H9 (cell line): Measurements from ENCODE around the gene CFAP298. TPM values are rescaled to one million over a fixed set of nuclear protein-coding genes. Genes with fewer than 3 reads are reported as not detected.

Experiments used
- DNase-seq: peaks from one replicate; pipeline ENCODE4 v3.0.0-alpha.2; 2017
- H2AFZ ChIP-seq: one replicate; pipeline ENCODE4 v1.6.1; 2013; ENCODE audit warnings: mild to moderate bottlenecking, low read length, control low read depth, moderate library complexity
- H2AK5ac ChIP-seq: 2 replicates; pipeline ENCODE4 v1.6.1; 2013; ENCODE audit warnings: low read length, control low read depth, mixed read lengths; ENCODE audit not compliant: insufficient read length
- H2BK120ac ChIP-seq: one replicate; pipeline ENCODE4 v1.6.1; 2013; ENCODE audit warnings: low read depth, mild to moderate bottlenecking, low read length, control low read depth, inconsistent platforms; ENCODE audit not compliant: poor library complexity, severe bottlenecking
- H2BK12ac ChIP-seq: 2 replicates; pipeline ENCODE4 v1.6.1; 2013; ENCODE audit warnings: low read length, control low read depth, mixed read lengths, low read depth; ENCODE audit not compliant: insufficient read length
- H2BK15ac ChIP-seq: 2 replicates; pipeline ENCODE4 v1.6.1; 2013; ENCODE audit warnings: low read depth, low read length, control low read depth
- H2BK20ac ChIP-seq: one replicate; pipeline ENCODE4 v1.6.1; 2013; ENCODE audit warnings: low read depth, mild to moderate bottlenecking, low read length, control low read depth, inconsistent platforms; ENCODE audit not compliant: poor library complexity, severe bottlenecking
- H2BK5ac ChIP-seq: 2 replicates; pipeline ENCODE4 v1.6.1; 2013; ENCODE audit warnings: low read length, control low read depth, mixed read lengths; ENCODE audit not compliant: insufficient read length
- H3K14ac ChIP-seq: 2 replicates; pipeline ENCODE4 v1.6.1; 2013; ENCODE audit warnings: low read length, control low read depth; ENCODE audit not compliant: insufficient read depth
- H3K18ac ChIP-seq: 2 replicates; pipeline ENCODE4 v1.6.1; 2013; ENCODE audit warnings: low read depth, mild to moderate bottlenecking, mixed read lengths, low read length, control low read depth; ENCODE audit not compliant: insufficient read length
- H3K23ac ChIP-seq: 2 replicates; pipeline ENCODE4 v1.6.1; 2013; ENCODE audit warnings: low read length, control low read depth, mixed read lengths, low read depth; ENCODE audit not compliant: insufficient read length
- H3K23me2 ChIP-seq: 2 replicates; pipeline ENCODE4 v1.6.1; 2013; ENCODE audit warnings: low read depth, mild to moderate bottlenecking, mixed read lengths, low read length, control low read depth; ENCODE audit not compliant: insufficient read length, poor library complexity, severe bottlenecking
- H3K27ac ChIP-seq: 2 replicates; pipeline ENCODE4 v1.5.1; 2013; ENCODE audit warnings: low read length, control low read depth, mixed read lengths, low read depth; ENCODE audit not compliant: insufficient read length
- H3K27me3 ChIP-seq: 2 replicates; pipeline ENCODE4 v1.6.1; 2013; ENCODE audit warnings: low read length, control low read depth, inconsistent platforms; ENCODE audit not compliant: insufficient read depth
- H3K4ac ChIP-seq: 2 replicates; pipeline ENCODE4 v1.6.1; 2013; ENCODE audit warnings: low read depth, mild to moderate bottlenecking, control low read depth, inconsistent platforms, low read length, moderate library complexity
- H3K4me1 ChIP-seq: 2 replicates; pipeline ENCODE4 v1.6.1; 2013; ENCODE audit warnings: low read length, control low read depth, inconsistent platforms; ENCODE audit not compliant: insufficient read depth
- H3K4me2 ChIP-seq: 2 replicates; pipeline ENCODE4 v1.6.1; 2013; ENCODE audit warnings: low read length, control low read depth, mixed read lengths; ENCODE audit not compliant: insufficient read length, insufficient read depth
- H3K56ac ChIP-seq: 2 replicates; pipeline ENCODE4 v1.6.1; 2013; ENCODE audit warnings: low read depth, mild to moderate bottlenecking, mixed read lengths, low read length, control low read depth; ENCODE audit not compliant: insufficient read length
- H3K79me1 ChIP-seq: 2 replicates; pipeline ENCODE4 v1.6.1; 2013; ENCODE audit warnings: low read depth, mild to moderate bottlenecking, moderate library complexity, low read length, control low read depth, inconsistent platforms; ENCODE audit not compliant: insufficient read depth, poor library complexity, severe bottlenecking
- H3K79me2 ChIP-seq: 2 replicates; pipeline ENCODE4 v1.6.1; 2013; ENCODE audit warnings: low read length, control low read depth, inconsistent platforms; ENCODE audit not compliant: insufficient read depth
- H3K9ac ChIP-seq: 2 replicates; pipeline ENCODE4 v1.6.1; 2013; ENCODE audit warnings: low read length, control low read depth, mixed read lengths; ENCODE audit not compliant: insufficient read length; ENCODE audit errors: extremely low read depth
- H3K9me3 ChIP-seq: one replicate; pipeline ENCODE4 v1.6.1; 2013; ENCODE audit warnings: low read depth, low read length, inconsistent platforms; ENCODE audit not compliant: control insufficient read depth
- H3T11ph ChIP-seq: one replicate; pipeline ENCODE4 v1.6.1; 2013; ENCODE audit warnings: mild to moderate bottlenecking, low read length, control low read depth, inconsistent platforms
- H4K20me1 ChIP-seq: one replicate; pipeline ENCODE4 v1.6.1; 2013; ENCODE audit not compliant: control insufficient read depth, insufficient read length, insufficient read depth
- H4K5ac ChIP-seq: 2 replicates; pipeline ENCODE4 v1.6.1; 2013; ENCODE audit warnings: low read depth, mild to moderate bottlenecking, mixed read lengths, low read length, control low read depth; ENCODE audit not compliant: insufficient read length
- H4K8ac ChIP-seq: replicated peaks from 2 replicates; pipeline ENCODE4 v1.6.1; 2013; ENCODE audit warnings: low read length, control low read depth, mixed read lengths, low read depth; ENCODE audit not compliant: insufficient read length
- H4K91ac ChIP-seq: 2 replicates; pipeline ENCODE4 v1.6.1; 2013; ENCODE audit warnings: low read depth, mild to moderate bottlenecking, moderate library complexity, mixed read lengths, low read length, control low read depth; ENCODE audit not compliant: insufficient read length
- H3K27ac Mint-ChIP-seq, 3 experiments: 2 replicates in 2 of 3; 3 replicates in 1 of 3; pipeline ENCODE4 v1.8.0; 2020 to 2021; ENCODE audit warnings: mixed read lengths in 3 of 3, mild to moderate bottlenecking in 1 of 3, moderate library complexity in 1 of 3
- H3K27me3 Mint-ChIP-seq: 2 replicates; pipeline ENCODE4 v1.8.0; 2021; ENCODE audit warnings: low read depth, mild to moderate bottlenecking, moderate library complexity, mixed read lengths
- H3K36me3 Mint-ChIP-seq, 3 experiments: 2 replicates in 2 of 3; 3 replicates in 1 of 3; pipeline ENCODE4 v1.8.0; 2020 to 2021; ENCODE audit warnings: low read depth in 3 of 3, mixed read lengths in 3 of 3; ENCODE audit not compliant: insufficient read depth in 1 of 3
- H3K4me1 Mint-ChIP-seq, 2 experiments: 2 replicates each; pipeline ENCODE4 v1.8.0; 2020; ENCODE audit warnings: mixed read lengths in 2 of 2
- H3K4me3 Mint-ChIP-seq, 2 experiments: 2 replicates in 1 of 2; 3 replicates in 1 of 2; pipeline ENCODE4 v1.8.0; 2020 to 2021; ENCODE audit warnings: mild to moderate bottlenecking in 2 of 2, mixed read lengths in 2 of 2, moderate library complexity in 1 of 2
- H3K9me3 Mint-ChIP-seq, 2 experiments: 2 replicates in 1 of 2; 3 replicates in 1 of 2; pipeline ENCODE4 v1.8.0; 2020; ENCODE audit warnings: mild to moderate bottlenecking in 2 of 2, mixed read lengths in 2 of 2, moderate library complexity in 1 of 2
- WGBS: extraction: QIAGEN DNeasy Blood & Tissue Kit; methylation state at CpG from one replicate; pipeline ENCODE4 v1.1.7; 2013; ENCODE audit warnings: missing lambda C conversion rate, low lambda C conversion rate, mixed read lengths; ENCODE audit not compliant: insufficient read length; ENCODE audit errors: extremely low coverage; 5-methylcytosine and 5-hydroxymethylcytosine counted together
- total RNA-seq: library from RNA; stranded (reverse); gene quantifications from 2 replicates; pipeline ENCODE4 v1.2.1, GENCODE V29; 2021
- TF ChIP-seq, protein P1 (sequence below): fragments of 200-600 bp; sonication (generic); conservative IDR thresholded peaks from 3 replicates; pipeline ENCODE4 v1.8.0; 2021; ENCODE audit warnings: antibody characterized with exemption, mild to moderate bottlenecking

Gene CFAP298
- total RNA-seq, 1 experiment from 2014 or later: 81.8 TPM

DNA sequence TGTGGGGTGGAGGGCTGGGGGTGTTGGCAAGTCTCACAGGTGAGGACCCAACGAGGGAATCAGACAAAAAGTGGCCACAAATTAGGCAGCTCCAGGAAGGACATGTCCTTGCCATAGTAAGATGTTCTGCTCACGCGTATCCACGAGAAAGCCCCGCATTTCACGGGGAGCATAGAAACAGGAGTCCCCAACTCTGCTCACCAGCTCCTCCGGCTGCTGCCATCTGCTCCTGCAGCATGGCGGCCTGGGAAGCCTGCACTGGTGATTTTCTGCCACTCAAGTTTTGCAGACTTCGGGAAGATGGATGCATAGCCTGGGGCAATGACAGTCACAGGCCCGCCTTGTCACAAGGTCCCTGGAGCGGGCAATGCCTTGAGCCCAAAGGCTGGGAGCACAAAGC, 36.2 kb downstream of the CFAP298 start:
- Histone ChIP-seq H2BK12ac (no peak overlapping the region), H2BK20ac (no peak overlapping the region), H3K9ac (no peak overlapping the region), H3K56ac (no peak overlapping the region), H2BK15ac (no peak overlapping the region; the same call in 1 of the 2 replicates), H3K23ac (no peak overlapping the region), H2BK5ac (no peak overlapping the region), H3T11ph (no peak overlapping the region), H3K79me1 (no peaks in the 10 kb centered on the region), H4K5ac (no peak overlapping the region), H4K20me1 (no peaks in the 10 kb centered on the region), H3K79me2 (no peaks in the 10 kb centered on the region), H3K27ac (no peak overlapping the region), H3K4me1 (no peaks in the 10 kb centered on the region), H3K4ac (no peak overlapping the region), H3K9me3 (no peaks in the 10 kb centered on the region), H3K23me2 (no peaks in the 10 kb centered on the region), H3K27me3 (no peaks in the 10 kb centered on the region), H2AFZ (no peak overlapping the region), H4K91ac (no peak overlapping the region), H3K4me2 (no peak overlapping the region), H3K18ac (no peak overlapping the region), H4K8ac (no peak overlapping the region), H2AK5ac (no peak overlapping the region), H2BK120ac (no peak overlapping the region), H3K14ac (no peak overlapping the region)
- TF ChIP-seq, protein P1, sequence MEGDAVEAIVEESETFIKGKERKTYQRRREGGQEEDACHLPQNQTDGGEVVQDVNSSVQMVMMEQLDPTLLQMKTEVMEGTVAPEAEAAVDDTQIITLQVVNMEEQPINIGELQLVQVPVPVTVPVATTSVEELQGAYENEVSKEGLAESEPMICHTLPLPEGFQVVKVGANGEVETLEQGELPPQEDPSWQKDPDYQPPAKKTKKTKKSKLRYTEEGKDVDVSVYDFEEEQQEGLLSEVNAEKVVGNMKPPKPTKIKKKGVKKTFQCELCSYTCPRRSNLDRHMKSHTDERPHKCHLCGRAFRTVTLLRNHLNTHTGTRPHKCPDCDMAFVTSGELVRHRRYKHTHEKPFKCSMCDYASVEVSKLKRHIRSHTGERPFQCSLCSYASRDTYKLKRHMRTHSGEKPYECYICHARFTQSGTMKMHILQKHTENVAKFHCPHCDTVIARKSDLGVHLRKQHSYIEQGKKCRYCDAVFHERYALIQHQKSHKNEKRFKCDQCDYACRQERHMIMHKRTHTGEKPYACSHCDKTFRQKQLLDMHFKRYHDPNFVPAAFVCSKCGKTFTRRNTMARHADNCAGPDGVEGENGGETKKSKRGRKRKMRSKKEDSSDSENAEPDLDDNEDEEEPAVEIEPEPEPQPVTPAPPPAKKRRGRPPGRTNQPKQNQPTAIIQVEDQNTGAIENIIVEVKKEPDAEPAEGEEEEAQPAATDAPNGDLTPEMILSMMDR: peak; percentile 26; the same call in 1 of the 3 replicates
- Mint-ChIP-seq H3K27ac (no peak overlapping the region), H3K9me3 (no peaks in the 10 kb centered on the region), H3K4me1 (peaks cover 10 to 18% of the 10 kb centered on the region in 2 experiments), H3K4me3 (no peak overlapping the region), H3K27me3 (peaks cover 9% of the 10 kb centered on the region), H3K36me3 (peaks cover 0 to 4% (median 0%) of the 10 kb centered on the region in 3 experiments; a peak in 2 of 7 replicates)
- DNase-seq: no peak
- WGBS: no CpG with 5 or more reads among the region's 11 CpGs
